T-cell (primary cell): ENCODE data around the gene ARHGAP15. TPM values are rescaled to one million over a fixed set of nuclear protein-coding genes. Genes with fewer than 3 reads are reported as not detected.

Experiments used
- ATAC-seq, 4 experiments: fragments of 200-7000 bp in 3 of 4; fragments of 150-1000 bp in 1 of 4; cut with Tn5 transposase; replicated peaks in 1 of 4; 1 replicate in 3 of 4; 2 replicates in 1 of 4; pipeline ENCODE4 v1.10.0; 2021; ENCODE audit warnings: moderate library complexity in 3 of 4, mild to moderate bottlenecking in 2 of 4, moderate number of reproducible peaks in 1 of 4
- CTCF ChIA-PET, 2 donors: fragments of 300-600 bp; sonication (Branson Sonifier 250); formaldehyde crosslinking; loops; one replicate each; lab custom pipeline; 2022; ENCODE audit warnings: antibody characterized with exemption in 2 of 2; lab: Charles Lee
- POLR2A ChIA-PET, 2 donors: fragments of 300-600 bp; sonication (Branson Sonifier 250); formaldehyde crosslinking; loops; one replicate each; lab custom pipeline; 2022; ENCODE audit warnings: antibody characterized with exemption in 2 of 2; lab: Charles Lee
- DNase-seq, 35 experiments: peaks; one replicate each; pipeline versions ENCODE4 v3.0.0 to v3.0.0-alpha.2; 2013 to 2023
- H3K27ac ChIP-seq: one replicate; pipeline ENCODE4 v1.5.1; 2013; ENCODE audit warnings: low read length
- H3K27me3 ChIP-seq, 2 experiments: replicated peaks in 1 of 2; 1 replicate in 1 of 2; 2 replicates in 1 of 2; pipeline versions ENCODE4 v1.6.1 to v1.7.0; 2013; ENCODE audit warnings: low read length in 1 of 2, mixed read lengths in 1 of 2; ENCODE audit not compliant: control insufficient read depth in 2 of 2, insufficient read depth in 2 of 2; ENCODE audit errors: extremely low read depth in 1 of 2
- H3K36me3 ChIP-seq, 2 donors: 1 replicate in 1 of 2; 2 replicates in 1 of 2; pipeline versions ENCODE4 v1.6.1 to v1.7.0; 2013; ENCODE audit warnings: low read length in 1 of 2; ENCODE audit not compliant: control insufficient read depth in 2 of 2, insufficient read depth in 1 of 2; ENCODE audit errors: extremely low read depth in 1 of 2
- H3K4me1 ChIP-seq, 2 experiments: 1 replicate in 1 of 2; 2 replicates in 1 of 2; pipeline versions ENCODE4 v1.6.1 to v1.7.0; 2013; ENCODE audit warnings: low read length in 2 of 2, mixed read lengths in 1 of 2; ENCODE audit not compliant: insufficient read depth in 2 of 2, control insufficient read depth in 1 of 2; ENCODE audit errors: extremely low read depth in 1 of 2
- H3K4me3 ChIP-seq, 2 donors: 1 replicate in 1 of 2; 2 replicates in 1 of 2; pipeline versions ENCODE4 v1.5.1 to v1.7.0; 2013; ENCODE audit warnings: mild to moderate bottlenecking in 2 of 2, low read length in 1 of 2, moderate library complexity in 1 of 2; ENCODE audit not compliant: control insufficient read depth in 1 of 2; ENCODE audit errors: extremely low read depth in 1 of 2
- H3K9me3 ChIP-seq: 2 replicates; pipeline ENCODE4 v1.7.0; 2013
- H3K27ac Mint-ChIP-seq, 2 donors: one replicate each; pipeline ENCODE4 v1.8.0; 2020 to 2021; ENCODE audit warnings: mild to moderate bottlenecking in 2 of 2, mixed read lengths in 2 of 2
- H3K27me3 Mint-ChIP-seq, 2 donors: one replicate each; pipeline ENCODE4 v1.8.0; 2021 to 2022; ENCODE audit warnings: mixed read lengths in 2 of 2
- H3K36me3 Mint-ChIP-seq: one replicate; pipeline ENCODE4 v1.8.0; 2021; ENCODE audit warnings: mixed read lengths
- H3K4me1 Mint-ChIP-seq, 3 donors: one replicate each; pipeline ENCODE4 v1.8.0; 2020 to 2022; ENCODE audit warnings: mixed read lengths in 3 of 3, mild to moderate bottlenecking in 1 of 3
- H3K4me3 Mint-ChIP-seq, 3 donors: one replicate each; pipeline ENCODE4 v1.8.0; 2020 to 2022; ENCODE audit warnings: mild to moderate bottlenecking in 3 of 3, mixed read lengths in 3 of 3, moderate library complexity in 3 of 3
- H3K9me3 Mint-ChIP-seq, 3 donors: one replicate each; pipeline ENCODE4 v1.8.0; 2020 to 2022; ENCODE audit warnings: mixed read lengths in 3 of 3
- WGBS: methylation state at CpG from one replicate; pipeline ENCODE4 v1.1.5; 2013; ENCODE audit warnings: missing lambda C conversion rate; ENCODE audit not compliant: insufficient coverage; 5-methylcytosine and 5-hydroxymethylcytosine counted together
- total RNA-seq, 35 experiments: library from RNA in 6 of 35; stranded (reverse) in 6 of 35; fragments of 120-200 nt in 1 of 35; gene quantifications; one replicate each; pipeline versions ENCODE4 v1.2.1 to v1.2.4 and lab custom pipeline; 2013 to 2026

The ARHGAP15 gene
- total RNA-seq, 5 donors from 2014 or later (not counting 1 experiment from before 2014, with no cell fraction given) = 154 to 271 (median 188) TPM

DNA sequence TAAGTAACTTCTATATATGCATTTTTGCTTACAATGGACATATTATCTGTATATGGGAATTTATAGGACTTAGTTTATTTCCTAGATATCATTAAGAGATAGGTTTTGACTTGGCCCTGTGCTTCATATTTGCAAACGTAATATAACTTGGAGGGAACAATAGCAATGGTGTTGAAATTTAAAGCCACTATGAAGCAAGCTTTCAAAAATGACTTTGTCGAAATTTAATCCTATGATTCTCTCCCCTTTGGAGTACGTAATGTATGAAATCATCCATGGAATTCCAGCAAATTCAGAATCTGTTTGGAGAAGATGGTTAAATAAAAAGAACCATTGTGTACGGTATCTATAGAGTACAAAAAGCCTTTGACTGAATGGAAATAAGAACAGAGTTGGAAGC lies 486.3 kb downstream of the ARHGAP15 start:
- Mint-ChIP-seq H3K36me3 (peaks cover 68% of the 10 kb centered on the region), H3K27ac (no peak overlapping the region), H3K4me1 (peaks cover 50 to 57% (median 51%) of the 10 kb centered on the region in 3 donors), H3K27me3 (no peaks in the 10 kb centered on the region), H3K4me3 (no peak overlapping the region), H3K9me3 (no peaks in the 10 kb centered on the region)
- ChIA-PET POLR2A (no interaction called here), CTCF (no interaction called here)
- H3K9me3 ChIP-seq = no peaks in the 10 kb centered on the region
- ATAC-seq (no peak), DNase-seq (no peak)
- peaks cover 0 to 4% of the 10 kb centered on the region in 2 donors for H3K36me3 ChIP-seq
- WGBS = no CpG with 5 or more reads among the region's 4 CpGs
- no peaks in the 10 kb centered on the region for H3K27me3 ChIP-seq
- H3K4me1 ChIP-seq = peaks cover 0 to 11% of the 10 kb centered on the region in 2 experiments
- H3K4me3 ChIP-seq = no peak overlapping the region
- H3K27ac ChIP-seq = no peak overlapping the region

DNA sequence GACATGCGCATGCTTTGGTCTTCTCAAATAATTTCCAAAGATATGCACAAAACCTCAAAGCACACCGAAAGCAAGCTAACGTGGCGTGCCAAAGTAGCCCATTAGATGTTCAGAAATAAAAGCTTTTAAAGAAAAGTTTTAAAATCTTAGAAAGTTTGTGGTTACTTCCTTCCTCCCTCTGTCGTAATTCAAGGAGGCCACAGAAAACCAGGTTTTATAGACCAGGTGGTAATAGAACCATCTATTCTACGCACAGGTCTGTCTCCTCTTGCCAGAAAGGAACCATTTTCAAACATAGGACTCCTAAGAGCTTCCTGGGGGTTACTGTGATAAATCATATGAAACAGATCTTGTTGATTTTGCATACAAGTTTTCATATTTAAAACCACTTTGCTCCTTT lies 487.2 kb downstream of the ARHGAP15 start:
- H3K4me1 ChIP-seq = peaks cover 0 to 11% of the 10 kb centered on the region in 2 experiments
- H3K9me3 ChIP-seq = no peaks in the 10 kb centered on the region
- H3K9me3 Mint-ChIP-seq = no peaks in the 10 kb centered on the region
- H3K36me3 ChIP-seq = peaks cover 0 to 4% of the 10 kb centered on the region in 2 donors
- no peak overlapping the region for H3K4me3 ChIP-seq
- no peaks in the 10 kb centered on the region for H3K27me3 Mint-ChIP-seq
- CTCF ChIA-PET = no interaction called here
- peak in 1 of 35 experiments; percentile 8 for DNase-seq
- peaks cover 43 to 49% (median 46%) of the 10 kb centered on the region in 3 donors for H3K4me1 Mint-ChIP-seq
- no peaks in the 10 kb centered on the region for H3K27me3 ChIP-seq
- no peak overlapping the region for H3K27ac ChIP-seq
- POLR2A ChIA-PET = no interaction called here
- no peak overlapping the region for H3K4me3 Mint-ChIP-seq
- peak in 1 of 4 experiments; percentile 57 for ATAC-seq
- peaks cover 61% of the 10 kb centered on the region for H3K36me3 Mint-ChIP-seq
- no CpG with 5 or more reads among the region's 6 CpGs for WGBS
- H3K27ac Mint-ChIP-seq = no peak overlapping the region

DNA sequence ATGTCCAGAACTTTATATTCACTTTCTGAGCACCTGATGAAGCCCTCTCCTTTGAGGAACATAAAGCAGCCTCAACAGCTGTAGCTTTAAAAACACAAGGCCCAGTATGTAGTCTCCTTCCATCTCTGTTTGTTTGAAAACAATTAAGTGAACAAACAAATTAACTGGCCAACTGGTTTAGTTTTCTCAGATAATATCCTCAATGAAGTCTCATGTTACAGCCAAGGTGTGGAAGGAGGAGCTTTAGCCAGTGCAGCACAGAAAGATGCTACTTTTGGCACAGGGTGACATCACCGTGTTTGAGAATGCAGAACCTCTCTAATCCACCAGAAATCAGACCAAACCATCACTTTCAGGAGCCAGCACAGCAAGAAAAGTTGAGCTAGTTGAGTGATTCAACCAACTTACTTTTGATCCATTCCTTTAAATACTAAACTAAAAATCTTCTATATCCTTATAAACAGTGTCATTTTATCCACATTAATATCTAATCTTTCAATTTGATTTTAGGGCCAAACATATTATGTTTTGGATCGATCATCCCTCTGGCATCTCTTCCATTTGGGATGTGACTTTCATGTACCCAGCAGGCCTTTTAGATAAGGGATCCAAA lies 488.7 kb downstream of the ARHGAP15 start:
- ChIA-PET CTCF (no interaction called here), POLR2A (no interaction called here)
- Histone ChIP-seq H3K36me3 (peaks cover 0 to 6% of the 10 kb centered on the region in 2 donors), H3K9me3 (no peaks in the 10 kb centered on the region), H3K27ac (no peak overlapping the region), H3K4me3 (no peak overlapping the region), H3K27me3 (no peaks in the 10 kb centered on the region), H3K4me1 (peaks cover 0 to 11% of the 10 kb centered on the region in 2 experiments)
- 100% methylated on average over 1 of the region's 2 CpGs for WGBS
- ATAC-seq (no peak), DNase-seq (no peak)
- H3K4me1 Mint-ChIP-seq = peaks cover 35 to 38% (median 35%) of the 10 kb centered on the region in 3 donors
- no peaks in the 10 kb centered on the region for H3K27me3 Mint-ChIP-seq
- no peak overlapping the region for H3K27ac Mint-ChIP-seq
- H3K4me3 Mint-ChIP-seq = no peak overlapping the region
- no peaks in the 10 kb centered on the region for H3K9me3 Mint-ChIP-seq
- peaks cover 61% of the 10 kb centered on the region for H3K36me3 Mint-ChIP-seq

DNA sequence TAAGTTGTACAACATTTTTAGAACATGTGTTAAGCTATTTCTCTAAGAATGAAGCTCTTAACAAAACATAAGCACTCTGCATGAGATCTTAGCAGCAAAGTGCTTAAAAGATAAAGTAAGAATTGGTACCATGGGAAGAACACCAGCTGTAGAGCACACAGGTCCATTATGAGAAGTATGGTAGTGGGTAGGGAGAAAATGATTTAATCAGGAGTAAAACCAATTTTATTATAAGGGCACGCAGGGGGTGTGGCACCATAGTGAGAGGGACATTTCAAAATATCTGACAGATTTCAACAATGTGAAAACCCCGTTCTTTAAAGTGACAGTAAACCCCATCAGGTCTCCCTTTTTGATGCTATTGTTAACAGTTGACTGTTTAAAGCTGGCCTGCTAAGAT lies 492.9 kb downstream of the ARHGAP15 start:
- POLR2A ChIA-PET = interaction anchor here in 1 of 2 donors (0.6 kb wide), 1 partner anchor 848 kb away, joined by 5 read pairs; no protein-coding TSS in a partner anchor
- H3K4me3 ChIP-seq = no peak overlapping the region
- peaks cover 8 to 43% of the 10 kb centered on the region in 2 donors for H3K36me3 ChIP-seq
- Mint-ChIP-seq H3K27ac (no peak overlapping the region), H3K36me3 (peaks cover 77% of the 10 kb centered on the region), H3K27me3 (no peaks in the 10 kb centered on the region), H3K9me3 (peaks cover 0 to 6% (median 0%) of the 10 kb centered on the region in 3 donors), H3K4me3 (no peak overlapping the region), H3K4me1 (peaks cover 0 to 9% (median 6%) of the 10 kb centered on the region in 3 donors)
- WGBS = 100% methylated on average over 1 of the region's 2 CpGs
- H3K27ac ChIP-seq = no peak overlapping the region
- no peak for DNase-seq
- H3K4me1 ChIP-seq = no peaks in the 10 kb centered on the region
- H3K27me3 ChIP-seq = no peaks in the 10 kb centered on the region
- no peak for ATAC-seq
- no peaks in the 10 kb centered on the region for H3K9me3 ChIP-seq
- CTCF ChIA-PET = interaction anchor here in 1 of 2 donors (0.7 kb wide), 1 partner anchor 63 kb away, joined by 3 read pairs; no protein-coding TSS in a partner anchor

DNA sequence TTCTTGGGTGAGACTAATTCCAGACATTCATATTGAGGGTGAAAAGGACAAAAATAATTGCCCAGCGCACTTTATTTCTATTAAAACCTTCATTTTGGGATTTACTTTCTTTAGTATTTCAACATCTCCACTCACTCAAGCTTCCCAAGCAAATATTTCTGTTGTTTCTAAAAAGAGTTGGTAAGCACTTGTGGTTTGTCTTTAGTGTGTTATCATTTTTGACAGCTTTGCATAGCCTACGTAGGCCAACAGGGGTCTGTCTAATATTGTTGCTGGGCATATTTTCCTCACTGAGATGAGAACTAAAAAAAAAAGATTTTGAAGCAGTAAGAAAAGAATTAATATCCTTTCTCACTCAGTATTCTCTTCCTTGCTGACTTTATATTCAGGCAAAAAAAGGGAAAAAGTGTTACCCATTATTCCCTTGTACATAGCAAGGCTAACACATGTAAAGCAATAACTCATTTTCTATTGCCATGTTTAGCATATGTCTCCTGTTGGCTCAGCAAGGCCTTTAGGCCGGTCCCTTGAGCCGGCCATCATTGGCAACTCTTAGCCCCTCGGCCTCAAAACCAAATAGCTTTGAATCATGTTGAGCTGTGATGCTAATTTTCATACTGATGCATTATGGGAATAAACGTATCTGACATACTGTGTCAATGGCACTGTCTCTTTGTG lies 494.2 kb downstream of the ARHGAP15 start:
- no peaks in the 10 kb centered on the region for H3K27me3 Mint-ChIP-seq
- Histone ChIP-seq H3K9me3 (no peaks in the 10 kb centered on the region), H3K36me3 (peaks cover 8 to 52% of the 10 kb centered on the region in 2 donors), H3K27me3 (no peaks in the 10 kb centered on the region), H3K4me1 (no peaks in the 10 kb centered on the region), H3K4me3 (no peak overlapping the region), H3K27ac (no peak overlapping the region)
- ChIA-PET CTCF (no interaction called here), POLR2A (no interaction called here)
- peaks cover 2 to 9% (median 5%) of the 10 kb centered on the region in 3 donors for H3K4me1 Mint-ChIP-seq
- DNase-seq (no peak), ATAC-seq (no peak)
- 100% methylated on average over 4 of the region's 6 CpGs for WGBS
- H3K4me3 Mint-ChIP-seq = no peak overlapping the region
- H3K27ac Mint-ChIP-seq = no peak overlapping the region
- peaks cover 78% of the 10 kb centered on the region for H3K36me3 Mint-ChIP-seq
- H3K9me3 Mint-ChIP-seq = peaks cover 0 to 6% (median 0%) of the 10 kb centered on the region in 3 donors

DNA sequence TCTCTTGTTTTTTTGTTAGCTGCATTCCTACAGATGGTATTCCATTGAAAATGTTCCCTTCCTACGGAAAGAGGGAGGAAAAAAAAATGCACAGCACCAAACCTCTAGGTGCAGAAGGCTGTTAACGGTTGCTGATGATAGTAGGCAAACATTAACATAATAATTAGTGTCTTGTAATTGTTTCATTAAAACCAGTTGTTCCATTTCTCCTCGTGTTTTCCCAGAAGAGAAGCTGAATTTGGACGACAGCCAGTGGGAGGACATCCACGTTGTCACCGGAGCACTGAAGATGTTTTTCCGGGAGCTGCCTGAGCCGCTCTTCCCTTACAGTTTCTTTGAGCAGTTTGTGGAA lies 494.7 kb downstream of the ARHGAP15 start:
- CTCF ChIA-PET = no interaction called here
- Mint-ChIP-seq H3K4me1 (peaks cover 2 to 12% (median 10%) of the 10 kb centered on the region in 3 donors), H3K36me3 (peaks cover 83% of the 10 kb centered on the region), H3K9me3 (peaks cover 0 to 6% (median 4%) of the 10 kb centered on the region in 3 donors), H3K27me3 (no peaks in the 10 kb centered on the region), H3K27ac (no peak overlapping the region), H3K4me3 (no peak overlapping the region)
- H3K4me3 ChIP-seq = no peak overlapping the region
- H3K27me3 ChIP-seq = no peaks in the 10 kb centered on the region
- no CpG with 5 or more reads among the region's 8 CpGs for WGBS
- no peak overlapping the region for H3K27ac ChIP-seq
- H3K9me3 ChIP-seq = no peaks in the 10 kb centered on the region
- DNase-seq (no peak), ATAC-seq (no peak)
- no peaks in the 10 kb centered on the region for H3K4me1 ChIP-seq
- H3K36me3 ChIP-seq = peaks cover 8 to 52% of the 10 kb centered on the region in 2 donors
- POLR2A ChIA-PET = no interaction called here
